ENCODE data around the gene GPR3.
A peak's percentile ranks its signal among the peaks of the same experiment; 100 is the strongest.
"Not testable (repeated sequence)": the region's sequence is repeated elsewhere in the genome, so short reads cannot be mapped to it uniquely, and the experiment has no call there.

The GPR3 gene

DNA sequence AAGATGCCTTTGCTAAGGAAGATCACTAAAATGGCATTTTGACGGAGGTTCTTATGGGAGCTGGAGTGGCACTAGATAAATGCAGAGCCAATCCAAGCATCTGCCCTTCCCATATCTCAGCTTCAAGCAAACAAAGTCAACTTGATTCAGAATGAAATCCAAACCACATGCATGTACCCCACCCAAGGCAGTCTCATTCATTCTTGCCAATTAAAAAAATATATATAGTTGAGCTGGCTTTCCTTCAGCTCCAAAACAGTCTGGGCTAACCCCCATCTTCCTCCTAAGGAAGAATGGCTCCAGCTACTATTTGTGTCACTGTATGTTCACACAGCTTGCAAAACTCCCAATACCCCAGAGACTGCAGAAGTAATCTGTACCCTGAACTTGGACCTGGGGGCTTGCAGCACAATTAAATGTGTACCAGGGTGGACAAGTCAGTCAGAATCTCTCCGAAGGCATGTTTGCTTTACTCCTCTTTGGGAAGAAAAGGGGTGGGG, 35.4 kb downstream of the GPR3 start:
- Histone ChIP-seq H3K4me1 (ENCODE audit: control insufficient read depth in 1 of 2, insufficient read depth in 1 of 2, low read depth in 1 of 2, low read length in 1 of 2) (peaks cover 53 to 55% of the 10 kb centered on the region in 2 experiments), H3K36me3 (peaks cover 44% of the 10 kb centered on the region), H3K4me3 (ENCODE audit: low read depth in 1 of 2, low read length in 1 of 2) (peak overlapping the region; percentile 40 to 46)

DNA sequence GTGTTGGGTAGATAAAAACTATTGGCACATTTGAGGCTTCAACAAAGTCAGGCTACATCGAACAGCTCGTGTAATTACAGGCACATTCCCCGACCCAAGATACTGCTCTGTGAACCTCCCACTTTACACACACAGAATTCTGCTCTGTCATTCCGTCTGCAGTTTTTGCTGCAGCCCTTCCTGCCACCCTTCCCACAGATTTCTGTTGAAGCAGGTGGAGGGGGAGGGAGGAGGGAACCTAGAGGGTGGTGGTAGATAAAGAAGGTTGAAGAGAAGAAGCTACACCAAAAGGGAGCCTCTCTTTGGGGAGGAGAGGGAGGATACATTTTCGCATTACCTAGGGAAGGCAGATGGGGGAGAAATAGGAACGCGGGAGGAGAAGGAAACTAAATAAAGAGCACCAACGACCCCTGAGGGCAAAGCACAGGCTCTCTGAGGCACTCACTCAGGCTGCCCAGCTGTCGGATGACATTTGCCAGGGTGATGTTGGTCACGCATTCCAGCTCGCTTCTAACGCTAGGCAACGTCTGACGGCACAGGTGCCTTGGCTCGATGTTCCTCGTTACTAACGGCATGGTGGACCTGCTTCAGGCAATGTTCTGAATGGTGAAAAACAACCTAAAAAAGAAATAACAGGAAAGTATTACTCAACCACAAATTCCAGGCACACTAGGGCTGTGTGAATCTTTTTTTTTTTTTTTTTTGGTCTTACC, 36.0 kb downstream of the GPR3 start:
- peaks cover 44% of the 10 kb centered on the region for H3K36me3 ChIP-seq
- peak overlapping the region; percentile 80 for H3K27ac ChIP-seq
- peak overlapping the region; percentile 40 to 46 for H3K4me3 ChIP-seq (ENCODE audit: low read depth in 1 of 2, low read length in 1 of 2)
- TF ChIP-seq, protein P1, sequence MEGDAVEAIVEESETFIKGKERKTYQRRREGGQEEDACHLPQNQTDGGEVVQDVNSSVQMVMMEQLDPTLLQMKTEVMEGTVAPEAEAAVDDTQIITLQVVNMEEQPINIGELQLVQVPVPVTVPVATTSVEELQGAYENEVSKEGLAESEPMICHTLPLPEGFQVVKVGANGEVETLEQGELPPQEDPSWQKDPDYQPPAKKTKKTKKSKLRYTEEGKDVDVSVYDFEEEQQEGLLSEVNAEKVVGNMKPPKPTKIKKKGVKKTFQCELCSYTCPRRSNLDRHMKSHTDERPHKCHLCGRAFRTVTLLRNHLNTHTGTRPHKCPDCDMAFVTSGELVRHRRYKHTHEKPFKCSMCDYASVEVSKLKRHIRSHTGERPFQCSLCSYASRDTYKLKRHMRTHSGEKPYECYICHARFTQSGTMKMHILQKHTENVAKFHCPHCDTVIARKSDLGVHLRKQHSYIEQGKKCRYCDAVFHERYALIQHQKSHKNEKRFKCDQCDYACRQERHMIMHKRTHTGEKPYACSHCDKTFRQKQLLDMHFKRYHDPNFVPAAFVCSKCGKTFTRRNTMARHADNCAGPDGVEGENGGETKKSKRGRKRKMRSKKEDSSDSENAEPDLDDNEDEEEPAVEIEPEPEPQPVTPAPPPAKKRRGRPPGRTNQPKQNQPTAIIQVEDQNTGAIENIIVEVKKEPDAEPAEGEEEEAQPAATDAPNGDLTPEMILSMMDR (IDR thresholded peaks at IDR 0.05) = no peak
- peaks cover 56 to 59% of the 10 kb centered on the region in 2 experiments for H3K4me1 ChIP-seq (ENCODE audit: control insufficient read depth in 1 of 2, insufficient read depth in 1 of 2, low read depth in 1 of 2, low read length in 1 of 2)
- H3K27me3 ChIP-seq = no peaks in the 10 kb centered on the region
- H3K9me3 ChIP-seq = no peaks in the 10 kb centered on the region

More for the DNA sequence above, 35.4 kb downstream of the GPR3 start:
- Histone ChIP-seq H3K9me3 (no peaks in the 10 kb centered on the region), H3K27ac (peak overlapping the region; percentile 80), H3K27me3 (no peaks in the 10 kb centered on the region)
- TF ChIP-seq, protein P1 (IDR thresholded peaks at IDR 0.05) = no peak

DNA sequence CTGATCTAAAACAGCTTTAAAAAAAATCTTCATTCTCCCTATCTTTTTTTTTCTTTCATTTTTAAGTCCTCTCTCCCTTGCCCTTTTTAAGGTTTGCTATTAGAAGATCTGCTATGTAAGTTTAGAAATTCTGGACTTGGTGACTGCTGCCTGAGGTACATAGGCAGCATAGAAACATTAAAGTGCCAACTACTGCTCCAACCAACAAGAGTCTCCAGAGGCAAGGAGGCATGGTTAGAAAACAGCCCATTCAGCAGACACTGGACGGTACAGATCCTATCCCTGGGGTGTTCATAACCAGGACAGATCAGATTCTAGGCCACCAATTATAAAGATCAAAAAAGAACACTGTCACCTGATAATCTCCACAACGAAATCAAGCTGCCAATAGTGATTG, 36.6 kb downstream of the GPR3 start:
- H3K27me3 ChIP-seq = no peaks in the 10 kb centered on the region
- TF ChIP-seq, protein P1 (IDR thresholded peaks at IDR 0.05) = no peak
- peaks cover 62 to 64% of the 10 kb centered on the region in 2 experiments for H3K4me1 ChIP-seq (ENCODE audit: control insufficient read depth in 1 of 2, insufficient read depth in 1 of 2, low read depth in 1 of 2, low read length in 1 of 2)
- H3K9me3 ChIP-seq = no peaks in the 10 kb centered on the region
- peaks cover 44% of the 10 kb centered on the region for H3K36me3 ChIP-seq
- H3K27ac ChIP-seq = peak overlapping the region; percentile 80
- peak overlapping the region; percentile 40 to 46 for H3K4me3 ChIP-seq (ENCODE audit: low read depth in 1 of 2, low read length in 1 of 2)

DNA sequence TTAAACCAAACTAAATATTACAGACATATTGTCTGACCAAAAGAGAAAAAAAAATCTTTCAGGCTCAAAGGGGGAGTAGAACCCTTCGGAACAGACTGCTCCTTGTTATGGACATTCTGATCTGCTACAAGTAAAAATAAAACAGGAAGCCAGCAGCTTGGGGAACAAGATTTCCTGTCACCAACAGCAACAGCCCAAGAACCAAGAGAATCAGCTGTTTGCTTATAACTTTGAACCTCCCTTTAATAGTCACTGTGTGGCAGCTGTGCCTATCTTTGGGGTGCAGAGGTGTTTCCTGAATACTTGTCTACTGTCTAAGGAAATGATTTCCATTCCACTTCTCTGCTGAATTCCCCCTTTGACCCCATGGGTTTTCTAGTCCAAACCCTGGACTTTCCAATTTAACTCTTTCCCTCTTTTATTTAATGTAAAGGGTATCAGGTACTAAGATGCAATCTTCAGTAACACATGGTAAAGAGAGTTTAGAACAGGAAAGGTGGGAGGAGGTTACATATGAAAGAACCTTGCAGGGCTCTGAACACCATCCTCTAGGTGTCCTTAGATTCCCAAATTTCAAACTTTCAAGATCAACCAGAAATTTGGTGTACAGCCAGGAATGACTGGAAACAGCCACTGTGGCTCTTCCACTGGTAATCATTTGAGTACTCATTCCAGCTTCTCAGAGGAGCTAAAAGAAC, 38.6 kb downstream of the GPR3 start:
- Histone ChIP-seq H3K27ac (peak overlapping the region; percentile 80), H3K36me3 (peaks cover 25% of the 10 kb centered on the region), H3K4me3 (ENCODE audit: low read depth in 1 of 2, low read length in 1 of 2) (peak overlapping the region in 1 of 2 experiments; percentile 2), H3K4me1 (ENCODE audit: control insufficient read depth in 1 of 2, insufficient read depth in 1 of 2, low read depth in 1 of 2, low read length in 1 of 2) (peaks cover 82 to 85% of the 10 kb centered on the region in 2 experiments), H3K27me3 (no peaks in the 10 kb centered on the region), H3K9me3 (no peaks in the 10 kb centered on the region)
- TF ChIP-seq, protein P1 (IDR thresholded peaks at IDR 0.05) = no peak

DNA sequence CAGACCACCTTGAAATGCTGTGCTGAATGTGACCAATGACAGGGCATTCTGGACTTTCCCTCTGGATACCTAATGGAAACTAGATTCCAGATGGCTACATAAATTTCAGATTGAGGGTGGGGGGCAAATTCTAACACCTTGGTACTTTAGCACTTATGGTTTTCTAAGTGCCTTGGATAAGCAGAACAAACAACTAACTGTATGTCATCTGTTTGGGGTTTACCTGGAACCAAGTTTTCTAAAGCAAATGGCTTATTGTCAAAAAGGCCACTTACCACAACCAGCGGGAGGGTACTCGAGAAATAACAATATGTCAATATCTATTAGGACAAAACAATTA, 39.1 kb downstream of the GPR3 start:
- TF ChIP-seq, protein P1 (IDR thresholded peaks at IDR 0.05) = no peak
- Histone ChIP-seq H3K27ac (peak overlapping the region; percentile 80), H3K36me3 (peaks cover 21% of the 10 kb centered on the region), H3K4me1 (ENCODE audit: control insufficient read depth in 1 of 2, insufficient read depth in 1 of 2, low read depth in 1 of 2, low read length in 1 of 2) (peaks cover 87 to 90% of the 10 kb centered on the region in 2 experiments), H3K9me3 (no peaks in the 10 kb centered on the region), H3K27me3 (no peaks in the 10 kb centered on the region), H3K4me3 (ENCODE audit: low read depth in 1 of 2, low read length in 1 of 2) (peak overlapping the region in 1 of 2 experiments; percentile 2)

DNA sequence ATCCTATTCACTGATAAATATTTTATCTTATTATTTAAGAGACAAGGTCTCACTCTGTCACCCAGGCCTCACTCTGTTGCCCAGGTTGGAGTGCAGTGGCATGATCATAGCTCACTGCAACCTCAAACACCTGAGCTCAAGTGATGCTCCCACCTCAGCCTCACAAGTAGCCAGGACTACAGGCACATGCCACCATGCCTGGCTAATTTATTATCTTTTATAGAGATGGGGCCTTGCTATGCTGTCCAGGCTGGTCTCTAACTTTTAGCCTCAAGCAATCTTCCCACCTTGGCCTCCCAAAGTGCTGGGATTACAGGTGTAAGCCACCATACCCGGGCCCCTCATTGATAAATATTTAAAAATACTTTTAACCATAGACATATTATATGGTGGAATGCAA, 40.3 kb downstream of the GPR3 start:
- not testable (repeated sequence) for H3K9me3 ChIP-seq; H3K36me3 ChIP-seq; H3K27me3 ChIP-seq; H3K4me3 ChIP-seq (ENCODE audit: low read depth in 1 of 2, low read length in 1 of 2)
- H3K27ac ChIP-seq = peak overlapping the region; percentile 86
- peaks cover 85 to 95% of the 10 kb centered on the region in 2 experiments for H3K4me1 ChIP-seq (ENCODE audit: control insufficient read depth in 1 of 2, insufficient read depth in 1 of 2, low read depth in 1 of 2, low read length in 1 of 2)

Measured in neutrophil (primary cell).